NCI-H2196 (cell line): ENCODE measurements around the gene FNDC11.
A peak's percentile ranks its signal among the peaks of the same experiment; 100 is the strongest.
"Not testable (repeated sequence)": the region's sequence is repeated elsewhere in the genome, so short reads cannot be mapped to it uniquely, and the experiment has no call there.

ENCODE experiments used
- DNase-seq: peaks from one replicate; lab custom pipeline; 2025; ENCODE audit not compliant: unreplicated experiment; lab: John Stamatoyannopoulos, UW

FNDC11 gene

DNA sequence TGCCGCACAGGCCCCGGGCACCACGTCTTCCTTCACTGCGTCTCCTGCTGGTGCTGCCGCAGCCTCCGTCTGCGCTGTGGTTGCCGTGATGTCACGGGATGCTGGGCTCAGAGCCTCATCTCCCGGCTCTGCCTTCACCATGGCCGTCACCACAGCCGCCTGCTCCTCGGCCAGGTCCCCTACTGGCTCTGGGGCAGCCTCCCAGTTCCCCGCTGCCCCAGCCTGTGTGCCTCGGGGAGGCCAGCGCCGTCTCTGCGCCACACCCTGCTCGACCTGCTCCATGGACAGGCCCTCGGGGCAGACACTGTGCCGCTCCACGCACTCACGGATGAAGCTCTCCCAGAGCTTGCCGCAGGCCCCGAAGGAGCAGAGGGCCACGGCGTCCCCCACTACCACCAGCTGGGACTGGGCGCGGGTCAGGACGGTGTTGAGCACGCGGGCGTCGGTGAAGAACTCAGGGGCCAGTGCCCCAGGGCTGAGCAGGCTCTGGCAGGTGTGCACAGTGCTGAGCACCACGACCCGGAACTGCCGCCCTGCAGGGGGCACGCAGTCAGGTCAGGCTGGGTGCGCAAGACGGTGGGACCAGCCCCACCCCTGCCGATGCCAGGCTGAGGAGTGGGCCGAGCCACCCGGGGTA lies 11.9 kb downstream of the FNDC11 start:
- no peak for DNase-seq

DNA sequence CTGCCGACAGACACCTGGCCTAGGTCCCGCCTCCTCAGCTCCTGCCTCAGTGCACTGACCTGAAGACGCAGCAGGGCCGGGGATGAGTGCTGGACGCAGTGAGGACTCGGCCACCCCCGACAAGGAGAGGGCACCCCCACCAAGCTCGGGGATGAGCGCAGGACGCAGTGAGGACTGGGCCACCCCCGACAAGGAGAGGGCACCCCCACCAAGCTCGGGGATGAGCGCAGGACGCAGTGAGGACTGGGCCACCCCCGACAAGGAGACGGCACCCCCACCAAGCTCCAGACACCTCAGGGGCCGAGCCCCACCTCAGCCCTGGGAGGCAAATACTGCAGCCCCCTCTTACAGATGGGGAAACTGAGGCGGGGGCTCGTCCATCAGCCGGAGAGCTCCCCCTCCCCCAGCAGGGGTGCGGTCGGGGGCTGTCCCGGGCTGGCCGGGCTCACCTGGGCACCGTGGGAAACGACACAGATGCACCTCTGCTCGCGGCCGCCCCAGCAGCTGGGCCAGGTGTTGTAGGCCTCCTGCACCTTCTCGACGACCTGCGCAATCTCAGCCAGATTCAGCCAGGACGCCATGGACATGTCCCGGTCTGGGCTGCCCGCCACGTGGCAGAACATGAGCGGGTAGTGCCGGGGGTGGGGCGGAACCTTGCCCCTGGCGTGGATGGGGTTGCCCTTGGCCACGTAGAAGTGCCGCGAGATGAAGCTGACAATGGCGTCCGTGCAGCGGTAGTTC lies 12.6 kb downstream of the FNDC11 start:
- no peak for DNase-seq

DNA sequence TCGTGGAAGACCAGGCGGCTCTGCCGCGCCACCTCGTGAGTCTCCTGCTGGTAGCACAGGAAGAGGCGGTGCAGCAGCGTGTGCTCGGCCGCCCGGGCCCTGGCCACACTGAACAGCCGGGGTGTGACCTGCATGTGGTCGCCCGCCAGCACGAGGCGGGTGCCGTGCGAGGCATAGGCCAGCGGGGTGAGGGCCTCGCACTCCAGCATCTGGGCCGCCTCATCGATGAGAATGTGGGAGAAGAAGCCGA lies 13.1 kb downstream of the FNDC11 start:
- no peak for DNase-seq

DNA sequence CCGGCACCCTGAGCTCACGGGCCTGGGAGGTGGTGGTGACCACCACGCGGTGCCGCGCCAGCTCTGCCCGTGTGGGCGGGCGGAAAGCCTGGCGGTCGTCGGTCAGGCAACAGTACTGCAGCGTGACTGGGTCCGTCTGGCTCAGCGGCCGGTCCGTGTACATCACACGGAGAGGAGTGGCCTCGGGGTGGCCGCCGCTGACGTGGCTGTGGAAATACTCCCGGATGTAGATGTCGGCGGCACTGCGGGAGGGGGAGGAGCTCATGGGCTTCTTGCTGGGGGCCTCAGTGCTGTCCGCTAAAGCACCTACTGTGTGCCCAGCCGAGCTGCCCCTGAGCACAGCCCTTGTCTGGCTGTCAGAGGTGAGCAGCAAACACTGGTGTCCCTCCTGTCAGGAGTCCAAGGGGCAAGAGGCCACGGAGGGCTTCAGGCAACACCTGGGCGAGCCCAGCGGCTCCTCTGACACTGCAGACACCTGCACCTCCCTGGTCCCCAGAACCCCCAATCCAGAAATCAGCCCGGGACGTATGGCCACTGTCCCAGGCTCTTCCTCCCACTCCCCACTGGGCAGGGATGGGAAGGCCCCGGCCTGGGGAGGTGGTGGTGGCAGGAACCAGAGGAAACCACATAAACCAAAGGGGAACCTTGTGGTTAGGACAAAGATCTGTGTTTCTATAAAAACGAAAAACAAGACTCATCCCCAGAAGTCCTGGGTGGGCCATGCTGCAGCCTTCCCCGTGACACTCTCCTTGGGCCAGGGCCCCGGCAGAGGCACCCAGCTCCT lies 13.6 kb downstream of the FNDC11 start:
- no peak for DNase-seq

DNA sequence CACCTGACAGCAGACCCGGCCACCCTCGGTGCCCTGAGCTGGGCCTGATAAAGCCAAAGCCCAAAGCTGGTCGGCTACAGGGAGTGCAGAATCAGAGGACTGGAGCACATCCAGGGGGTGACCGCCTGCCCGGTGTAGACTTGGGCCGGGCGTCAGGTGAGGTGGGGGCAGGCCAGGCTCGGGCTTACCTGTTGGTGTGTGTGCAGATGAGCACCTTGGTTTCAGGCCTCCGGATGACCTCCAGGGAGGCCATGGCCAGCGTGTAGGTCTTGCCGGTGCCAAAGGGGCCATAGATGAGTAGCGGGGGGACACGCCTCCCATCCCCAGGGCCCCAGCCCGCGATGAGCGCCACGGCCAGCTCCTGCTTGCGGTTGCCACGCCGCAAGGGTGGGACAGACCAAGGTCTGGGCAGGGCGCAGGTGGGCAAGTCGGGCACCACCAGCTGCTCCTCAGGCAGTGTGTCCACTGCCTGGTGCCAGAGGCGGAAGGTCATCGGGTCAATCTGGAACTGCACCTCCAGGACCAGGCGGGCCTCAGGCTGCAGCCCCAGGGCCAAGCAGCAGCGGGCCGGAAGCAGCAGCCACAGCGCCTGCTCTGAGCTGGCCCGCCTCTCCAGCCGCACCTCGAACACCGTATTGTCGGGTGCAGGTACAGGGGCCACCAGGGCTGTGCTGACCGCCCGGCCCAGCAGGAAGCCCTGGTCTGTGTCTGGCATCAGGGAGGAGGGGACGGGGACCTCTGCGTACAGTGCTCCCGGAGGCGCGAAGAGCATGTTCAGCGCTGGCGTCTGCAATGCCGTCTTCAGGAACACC lies 14.4 kb downstream of the FNDC11 start:
- DNase-seq, result no peak

DNA sequence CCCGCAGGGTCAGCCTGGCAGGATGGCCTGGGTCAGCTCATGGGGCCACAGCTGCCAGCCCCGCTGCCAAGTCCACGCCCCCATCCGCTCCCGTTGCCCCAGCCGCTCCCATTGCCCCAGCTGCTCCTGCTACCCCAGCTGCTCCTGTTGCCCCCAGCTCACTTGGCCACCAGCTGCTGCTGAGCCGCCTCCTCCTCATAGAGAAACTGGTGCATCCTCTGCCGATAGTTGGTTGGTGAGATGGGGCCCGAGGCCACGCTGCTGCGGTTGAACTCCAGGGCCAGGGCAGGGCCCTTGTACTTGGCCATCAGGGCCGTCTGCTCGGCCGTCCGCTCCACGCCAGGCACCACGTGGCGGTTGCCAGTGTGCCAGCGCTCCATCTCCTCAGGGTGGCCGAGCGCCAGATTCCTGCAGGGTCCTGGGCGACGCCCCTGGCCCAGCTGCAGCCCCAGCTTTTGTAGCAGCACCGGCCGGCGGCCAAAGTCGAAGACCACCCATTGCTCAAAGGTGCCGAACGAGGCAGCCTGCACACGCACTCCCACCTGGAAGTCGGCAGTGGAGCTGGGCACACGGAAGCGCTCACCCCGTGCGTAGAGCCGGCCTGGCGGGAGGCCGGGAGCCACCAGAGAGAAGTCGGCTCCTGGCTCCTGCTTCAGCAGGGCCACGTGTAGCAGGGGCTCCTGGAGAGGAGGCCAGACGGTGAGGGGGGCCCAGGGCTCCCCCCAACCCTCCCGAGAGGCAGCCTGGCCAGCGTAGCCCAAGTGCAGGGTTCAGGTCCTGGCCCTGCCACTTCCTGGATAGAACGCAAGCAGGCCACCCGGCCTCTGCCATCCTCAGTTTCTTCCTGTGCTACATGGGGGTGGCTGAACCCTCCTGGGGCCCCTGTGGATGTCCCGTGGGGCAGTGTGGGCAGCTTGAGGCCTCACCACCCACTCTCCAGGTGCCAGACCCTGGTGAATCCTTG lies 15.3 kb downstream of the FNDC11 start:
- no peak for DNase-seq

DNA sequence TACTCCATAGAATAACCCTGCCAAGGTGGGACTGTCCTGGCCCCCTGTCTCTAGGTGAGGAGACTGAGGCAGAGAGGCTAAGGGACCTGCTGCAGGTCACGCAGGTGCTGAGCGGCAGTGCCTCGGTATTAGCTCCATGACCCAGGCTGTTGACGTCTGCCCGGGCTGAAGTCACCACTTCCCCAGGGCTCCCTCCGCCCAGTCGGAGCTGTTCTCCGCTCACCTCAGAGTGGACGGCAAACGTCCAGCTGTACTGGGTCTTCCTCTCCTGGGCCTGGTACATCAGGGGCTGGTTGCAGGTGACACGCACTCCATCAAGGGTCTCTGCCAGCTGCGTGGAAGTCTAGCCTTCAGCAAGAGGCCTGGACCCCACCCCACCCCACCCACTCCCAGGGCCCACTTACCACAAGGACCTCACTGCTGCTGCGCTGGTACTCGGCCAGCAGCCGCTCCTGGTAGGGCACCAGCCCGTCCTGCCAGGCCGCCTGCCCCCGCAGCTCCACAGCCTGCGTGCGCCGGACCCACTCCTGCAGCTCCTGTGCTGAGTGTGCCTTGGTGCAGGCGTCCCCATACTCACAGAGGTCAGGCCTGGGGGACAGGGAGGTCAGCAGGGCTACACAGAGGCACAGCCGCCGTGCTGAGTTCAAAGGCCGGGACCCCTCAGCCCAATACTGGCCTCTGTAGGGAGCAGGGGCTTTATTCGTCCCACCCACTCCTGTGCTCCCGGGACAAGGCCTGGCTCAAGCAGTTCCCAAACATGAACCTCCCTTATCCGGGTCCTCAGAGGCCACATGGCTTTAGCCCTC lies 16.5 kb downstream of the FNDC11 start:
- no peak for DNase-seq

DNA sequence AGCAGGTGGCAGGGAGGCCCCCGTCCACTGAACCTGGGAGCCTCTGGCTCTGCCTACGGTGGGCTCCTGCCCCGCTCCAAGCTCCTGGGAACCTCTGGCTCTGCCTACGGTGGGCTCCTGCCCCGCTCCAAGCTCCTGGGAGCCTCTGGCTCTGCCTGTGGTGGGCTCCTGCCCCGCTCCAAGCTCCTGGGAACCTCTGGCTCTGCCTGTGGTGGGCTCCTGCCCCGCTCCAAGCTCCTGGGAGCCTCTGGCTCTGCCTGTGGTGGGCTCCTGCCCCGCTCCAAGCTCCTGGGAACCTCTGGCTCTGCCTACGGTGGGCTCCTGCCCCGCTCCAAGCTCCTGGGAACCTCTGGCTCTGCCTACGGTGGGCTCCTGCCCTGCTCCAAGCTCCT lies 17.1 kb downstream of the FNDC11 start:
- not testable (repeated sequence) for DNase-seq

DNA sequence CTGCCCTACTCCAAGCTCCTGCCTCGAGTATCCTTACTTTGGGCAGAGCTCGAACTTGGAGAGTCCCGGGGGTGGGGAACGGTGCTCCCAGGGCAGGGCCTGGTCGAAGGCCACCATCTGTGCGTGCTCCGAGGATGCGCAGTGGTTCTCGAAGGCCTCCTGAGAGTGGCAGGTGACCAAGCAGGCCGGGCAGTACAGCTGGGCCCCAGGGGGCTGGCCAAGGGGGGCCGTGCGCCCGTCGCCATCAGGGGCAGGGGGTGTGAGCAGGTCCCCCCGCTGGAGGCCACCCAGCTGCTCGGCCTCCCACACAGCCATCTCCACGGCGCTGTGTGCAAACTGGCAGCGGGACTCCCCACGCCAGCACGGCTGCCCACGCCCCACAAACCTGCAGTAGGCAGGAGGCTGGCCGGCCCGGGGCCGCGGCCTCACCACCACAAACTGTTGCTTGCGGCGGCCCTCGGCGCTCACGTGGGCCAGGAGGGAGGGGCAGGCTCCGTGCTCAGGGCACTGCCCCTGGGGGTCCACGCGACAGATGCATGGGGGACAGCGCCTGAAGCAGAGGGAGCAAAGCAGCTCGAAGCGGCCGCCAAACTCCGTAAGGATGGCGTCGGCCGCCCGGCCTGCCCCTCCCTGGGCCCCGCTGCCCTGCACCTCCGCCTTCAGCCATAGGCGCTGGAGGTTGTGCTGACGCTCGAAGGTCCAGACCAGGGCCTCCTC lies 18.3 kb downstream of the FNDC11 start:
- no peak for DNase-seq

DNA sequence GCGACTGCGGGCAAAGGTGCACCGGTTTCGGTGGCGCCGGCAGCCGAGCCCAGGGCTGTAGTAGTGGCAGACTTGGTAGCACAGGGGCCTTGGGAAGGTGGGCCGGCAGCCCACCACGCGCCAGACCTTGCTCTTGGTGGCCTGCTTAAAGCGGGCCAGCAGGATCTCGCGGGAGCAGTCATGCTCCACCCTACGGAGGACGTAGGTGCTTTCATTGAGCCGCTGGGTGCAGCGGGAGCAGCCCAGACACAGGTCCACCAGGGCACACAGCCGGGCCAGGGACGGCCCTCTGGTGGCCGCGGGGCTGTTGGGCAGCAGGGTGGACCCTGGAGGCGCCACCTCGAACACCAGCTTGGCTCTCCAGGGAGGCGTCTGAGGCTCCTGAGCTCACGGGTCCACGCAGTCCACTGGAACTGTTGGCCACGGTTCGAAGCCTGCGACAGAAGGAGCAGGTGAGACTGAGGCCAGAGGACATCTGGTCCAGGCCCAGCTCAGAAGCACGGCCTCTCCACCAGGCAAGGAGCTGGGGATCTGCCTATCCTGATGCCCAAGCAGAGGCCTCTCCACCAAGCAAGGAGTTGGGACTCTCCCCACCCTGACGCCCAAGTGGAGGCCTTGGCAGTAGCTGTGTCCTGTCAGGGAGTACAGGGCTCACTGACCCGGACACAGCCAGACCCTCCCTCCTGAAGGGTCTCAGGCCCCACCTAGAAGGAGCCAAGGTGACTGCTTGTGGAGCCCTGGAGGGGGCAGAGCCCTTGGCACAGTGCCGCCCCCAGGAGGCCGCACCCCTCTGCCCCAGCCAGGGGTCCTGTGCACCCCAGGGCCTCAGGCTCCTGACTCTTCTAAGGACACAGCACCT lies 19.1 kb downstream of the FNDC11 start:
- peak; percentile 12 for DNase-seq

DNA sequence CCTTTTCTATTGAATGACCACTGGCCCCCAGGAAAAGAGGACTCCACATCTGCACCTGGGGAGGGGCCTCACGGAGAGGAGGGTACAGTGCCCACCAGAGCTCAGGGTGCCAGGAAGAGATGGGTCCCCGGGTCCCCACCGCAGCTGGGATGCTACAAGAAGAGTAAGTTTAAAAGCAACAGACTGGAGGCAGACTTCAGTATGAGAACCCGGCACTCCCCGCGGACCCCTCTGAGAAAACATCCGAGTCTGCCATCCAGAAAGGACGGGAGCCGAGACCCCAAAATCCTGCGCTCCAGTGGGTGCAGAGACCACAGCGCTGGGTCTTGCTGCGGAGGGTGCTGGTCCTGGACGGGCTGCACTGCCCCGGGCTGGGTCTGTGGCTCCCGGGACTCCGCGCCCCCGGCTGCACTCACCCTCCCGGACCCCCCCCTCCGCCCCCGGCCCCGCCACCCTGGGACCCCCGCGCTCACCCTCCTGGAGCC lies 19.7 kb downstream of the FNDC11 start:
- no peak for DNase-seq

DNA sequence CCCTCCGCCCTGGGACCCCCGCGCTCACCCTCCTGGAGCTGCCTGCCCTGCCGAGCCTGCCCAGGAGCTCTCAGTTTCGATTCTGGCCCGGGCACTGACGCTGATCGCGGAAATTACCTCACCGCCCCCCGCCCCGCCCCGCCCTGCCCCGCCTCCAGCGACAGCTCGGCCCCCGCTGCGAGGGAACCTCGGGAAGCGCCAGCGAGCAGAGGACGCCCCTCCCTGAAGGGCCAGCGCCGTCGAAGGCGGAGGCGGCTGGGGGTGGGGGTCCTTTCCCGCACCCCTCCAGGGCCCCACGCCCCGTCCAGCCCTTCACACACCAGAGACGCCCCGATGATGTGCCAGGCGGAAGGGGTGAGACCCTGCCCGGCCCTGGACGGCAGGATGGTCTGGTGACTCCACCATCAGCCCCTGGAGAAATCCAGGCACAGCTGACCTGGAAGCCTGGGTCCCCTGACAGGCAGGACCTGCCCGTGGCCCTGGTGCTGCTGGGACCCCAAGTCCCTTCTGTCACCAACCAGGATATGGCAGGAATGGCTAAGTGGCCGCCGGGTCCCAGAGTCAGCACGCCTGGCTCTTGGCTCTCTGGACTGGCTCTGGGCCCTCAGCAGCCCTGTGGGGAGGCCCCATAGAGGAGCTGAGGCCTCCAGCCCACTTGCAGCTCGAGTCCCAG lies 20.3 kb downstream of the FNDC11 start, which contains the start of gene HELZ2:
Gene HELZ2 (minus strand): TSS at position 84 of the 673 bp plus-strand sequence. CDS start 1,854 bp downstream, outside the sequence.
- peak; percentile 73 for DNase-seq

DNA sequence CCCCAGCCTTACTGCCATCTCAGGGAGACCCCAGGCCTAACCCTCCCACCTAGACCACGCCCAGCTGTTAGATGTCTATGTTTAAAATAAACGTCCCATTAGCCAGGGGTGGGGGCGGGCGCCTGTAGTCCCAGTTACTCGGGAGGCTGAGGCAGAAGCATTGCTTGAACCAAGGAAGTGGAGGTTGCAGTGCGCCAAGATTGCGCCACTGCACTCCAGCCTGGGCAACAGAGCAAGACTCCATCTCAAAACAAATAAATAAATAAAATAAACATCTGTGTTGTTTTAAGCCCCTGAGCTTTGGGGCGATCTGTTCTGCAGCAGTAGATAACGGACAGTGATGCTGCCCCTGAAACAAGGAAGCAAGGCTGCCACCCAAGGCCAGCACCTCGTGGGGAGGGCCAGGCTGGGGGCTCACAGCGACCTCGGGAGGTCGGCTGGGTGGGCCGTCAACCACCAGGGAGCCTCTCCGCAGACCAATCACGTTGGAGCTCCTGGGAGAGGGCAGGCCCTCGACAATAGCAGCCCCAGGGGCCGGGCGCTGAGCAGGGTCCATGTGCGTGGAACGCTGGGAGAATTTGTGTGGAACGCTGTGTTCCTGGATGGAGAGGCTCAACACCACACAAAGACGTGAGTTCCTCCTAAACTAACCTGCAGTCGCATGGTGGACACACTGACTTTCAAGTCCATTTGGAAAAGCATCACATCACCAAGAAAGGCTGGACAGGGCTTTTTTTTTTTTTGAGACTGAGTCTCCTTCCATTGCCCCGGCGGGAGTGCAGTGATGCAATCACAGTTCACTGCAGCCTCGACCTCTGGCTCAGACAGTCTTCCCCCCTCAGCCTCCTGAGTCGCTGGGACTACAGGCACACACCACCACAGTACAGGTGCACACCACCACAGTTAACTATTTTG lies 21.1 kb downstream of the FNDC11 start:
- no peak for DNase-seq

DNA sequence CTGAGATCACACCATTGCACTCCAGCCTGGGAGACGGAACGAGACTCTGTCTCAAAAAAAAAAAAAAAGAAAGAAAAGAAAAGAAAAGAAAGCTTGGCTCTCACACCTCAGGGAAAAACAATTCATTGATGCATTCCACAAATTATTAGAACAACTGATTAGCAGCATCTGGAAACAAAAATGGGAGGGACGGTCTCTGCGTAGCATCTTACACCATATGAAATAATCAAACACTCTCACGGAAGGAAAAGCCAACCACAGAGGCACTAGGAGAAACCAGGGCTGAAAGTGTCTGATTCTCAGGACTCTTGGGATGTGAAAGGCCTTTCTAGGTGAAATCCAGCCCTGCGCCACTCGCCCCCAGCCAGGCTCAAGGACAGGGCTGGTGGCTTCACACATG lies 22.4 kb downstream of the FNDC11 start:
- DNase-seq, result no peak

DNA sequence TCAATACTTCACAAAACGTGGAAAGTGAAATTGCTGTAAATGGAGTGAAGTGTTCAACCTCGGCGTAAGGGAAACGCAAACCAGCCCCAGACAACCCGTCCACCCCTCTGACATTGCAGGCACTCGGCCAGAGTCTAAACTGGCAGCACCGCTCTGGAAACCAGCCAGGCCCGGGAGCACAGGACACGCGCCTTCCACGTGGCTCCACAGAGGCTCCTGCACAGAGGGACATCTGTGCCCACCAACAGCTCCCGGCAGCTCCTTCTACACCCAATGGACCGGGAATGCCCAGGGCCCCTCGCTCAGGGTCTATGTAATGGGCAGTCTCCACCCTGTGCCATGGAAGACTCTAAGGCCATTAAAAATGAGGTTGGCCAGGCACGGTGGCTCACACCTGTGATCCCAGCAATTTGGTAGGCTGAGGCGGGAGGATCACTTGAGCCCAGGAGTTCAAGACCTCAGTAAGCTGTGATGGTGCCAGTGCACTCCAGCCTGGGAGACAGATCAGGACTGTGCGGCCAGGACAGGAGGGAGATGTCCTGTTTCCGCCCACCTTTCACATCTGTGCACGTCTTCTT lies 23.4 kb downstream of the FNDC11 start:
- DNase-seq, result no peak
